ENCODE results near the gene MGAT1.

DNA sequence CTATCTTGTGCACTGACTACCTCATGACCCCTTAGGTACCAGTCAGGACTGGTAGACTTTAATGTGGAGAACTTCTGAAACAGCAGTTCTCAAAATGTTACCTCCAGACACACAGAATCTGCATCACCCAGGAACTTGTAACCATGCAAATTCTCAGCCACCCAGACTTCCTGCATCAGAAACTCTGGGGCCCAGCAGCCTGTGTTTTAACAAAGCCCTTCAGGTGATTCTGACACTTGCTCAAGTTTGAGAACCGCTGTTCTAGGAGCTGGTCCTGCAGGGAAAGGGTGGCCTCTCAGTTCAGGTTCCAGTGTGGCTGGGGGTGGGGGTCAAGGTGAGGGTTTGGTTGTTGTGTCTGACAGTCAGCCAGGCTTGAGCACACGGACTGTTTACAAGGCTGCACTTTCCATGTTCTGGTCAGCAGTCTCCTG, 30.0 kb upstream of the MGAT1 start:
- TF ChIP-seq YY1 (IDR thresholded peaks at IDR 0.05; ENCODE audit: insufficient read depth, insufficient read length), result no peak
- no peak for TF ChIP-seq ZNF274 (IDR thresholded peaks at IDR 0.05; ENCODE audit: low read depth, low read length)
- no peak for TF ChIP-seq SUZ12 (IDR thresholded peaks at IDR 0.05; ENCODE audit: extremely low read depth, insufficient read depth, insufficient read length)

Data from NT2/D1 (cell line).